K562 (cell line): ENCODE results near the gene RFNG. TPM values are rescaled to one million over a fixed set of nuclear protein-coding genes. Genes with fewer than 3 reads are reported as not detected.

Experiments used
- ARHGAP35 ChIP-seq: fragments of 450-650 bp; IDR thresholded peaks from 2 replicates; pipeline ENCODE4 v1.6.1; 2018; ENCODE audit not compliant: partially characterized antibody
- BCL6 ChIP-seq: fragments of 250-450 bp; sonication (Bioruptor Pico); IDR thresholded peaks from 2 replicates; pipeline ENCODE4 v1.4.0; 2020
- BMI1 ChIP-seq: fragments of 150-350 bp; IDR thresholded peaks from 2 replicates; pipeline ENCODE4 v1.6.1; 2014; ENCODE audit warnings: low read length
- CHCHD3 ChIP-seq: fragments of 250-450 bp; sonication (Bioruptor Pico); IDR thresholded peaks from 2 replicates; pipeline ENCODE4 v2.1.2; 2022; ENCODE audit warnings: mild to moderate bottlenecking
- FUS ChIP-seq: fragments of 200-400 bp; formaldehyde crosslinking; optimal IDR thresholded peaks from 2 replicates; pipeline ENCODE3; 2017; ENCODE audit warnings: low read depth, low read length
- GTF2E2 ChIP-seq: fragments of 200-800 bp; sonication (Bioruptor generic); IDR thresholded peaks from 2 replicates; pipeline ENCODE4 v1.6.1; 2016; ENCODE audit warnings: missing genetic modification characterization, missing compliant biosample characterization
- JUN ChIP-seq, 2 experiments: sonication (generic) in 1 of 2; formaldehyde crosslinking in 1 of 2; IDR thresholded peaks; 2 replicates each; pipeline versions ENCODE4 v1.6.1 to v1.8.0; 2012 to 2022; ENCODE audit warnings: borderline replicate concordance in 2 of 2, mild to moderate bottlenecking in 2 of 2, improper control_type of control experiment in 1 of 2, low read depth in 1 of 2, low read length in 1 of 2, missing genetic modification reagents in 1 of 2
- RB1 ChIP-seq: fragments of 450-650 bp; IDR thresholded peaks from 2 replicates; pipeline ENCODE4 v1.6.1; 2017; ENCODE audit warnings: low read depth, mild to moderate bottlenecking
- RBM22 ChIP-seq: fragments of 200-400 bp; formaldehyde crosslinking; IDR thresholded peaks from 2 replicates; pipeline ENCODE4 v1.6.1; 2018; ENCODE audit warnings: low read length, low read depth; ENCODE audit not compliant: poor library complexity, severe bottlenecking
- SIN3B ChIP-seq: fragments of 450-650 bp; IDR thresholded peaks from 2 replicates; pipeline ENCODE4 v1.6.1; 2017; ENCODE audit warnings: low read depth, mild to moderate bottlenecking, moderate library complexity
- SP1 ChIP-seq: sonication (generic); formaldehyde crosslinking; IDR thresholded peaks from 2 replicates; pipeline ENCODE4 v1.8.1; 2022; ENCODE audit warnings: mild to moderate bottlenecking, missing genetic modification reagents
- ZHX1 ChIP-seq: fragments of 150-350 bp; conservative IDR thresholded peaks from 2 replicates; pipeline ENCODE4 v1.6.1; 2014; ENCODE audit warnings: low read length
- ZNF644 ChIP-seq: fragments of 200-800 bp; sonication (Bioruptor generic); IDR thresholded peaks from 2 replicates; pipeline ENCODE4 v1.6.1; 2016; ENCODE audit warnings: low read depth, missing genetic modification characterization, missing compliant biosample characterization
- ZNF740 ChIP-seq, 3 experiments: fragments of 200-800 bp in 1 of 3; sonication (Bioruptor generic) in 1 of 3; sonication (generic) in 1 of 3; formaldehyde crosslinking in 1 of 3; IDR thresholded peaks; 2 replicates each; pipeline versions ENCODE4 v1.6.1 to v1.8.0; 2016 to 2022; ENCODE audit warnings: mild to moderate bottlenecking in 2 of 3, missing compliant biosample characterization in 2 of 3, missing genetic modification characterization in 2 of 3, missing genetic modification reagents in 1 of 3
- polyA plus RNA-seq, 8 experiments: library from polyadenylated mRNA; depleted of rRNA in 4 of 8; stranded (reverse) in 5 of 8; unstranded in 3 of 8; fragments of >200 nt; fragmentation: Nextera tagmentation in 2 of 8; fragmentation: Illumina TruSeq in 1 of 8; extraction: Ambion mirVana in 2 of 8; extraction: Trizol in 1 of 8; gene quantifications; 2 replicates each; pipeline versions ENCODE4 v1.2.1 to v1.2.3, GENCODE V29; 2011 to 2014; ENCODE audit warnings: inconsistent platforms in 1 of 8, missing spikeins in 1 of 8
- total RNA-seq, 7 experiments: library from RNA; depleted of rRNA in 6 of 7; stranded (reverse); fragments of >200 nt in 6 of 7; fragmentation: Illumina TruSeq in 2 of 7; extraction: Trizol in 2 of 7; gene quantifications; 2 replicates each; pipeline versions ENCODE4 v1.2.1 to v1.2.3, GENCODE V29; 2011 to 2021; ENCODE audit warnings: low replicate concordance in 1 of 7
- TF ChIP-seq, protein P1 (sequence below): sonication (generic); formaldehyde crosslinking; IDR thresholded peaks from 2 replicates; pipeline ENCODE4 v1.8.0; 2023; ENCODE audit warnings: mild to moderate bottlenecking, missing genetic modification reagents
- TF ChIP-seq, protein P2 (sequence below): sonication (generic); formaldehyde crosslinking; IDR thresholded peaks from 2 replicates; pipeline ENCODE4 v1.8.1; 2023; ENCODE audit warnings: mild to moderate bottlenecking, missing genetic modification reagents

Gene RFNG
- total and polyA plus RNA-seq, 9 of the 15 experiments (the other 6 are each of a cell fraction or from before 2014, with no cell fraction given) = 0.32 to 32.8 (median 9.5) TPM

DNA sequence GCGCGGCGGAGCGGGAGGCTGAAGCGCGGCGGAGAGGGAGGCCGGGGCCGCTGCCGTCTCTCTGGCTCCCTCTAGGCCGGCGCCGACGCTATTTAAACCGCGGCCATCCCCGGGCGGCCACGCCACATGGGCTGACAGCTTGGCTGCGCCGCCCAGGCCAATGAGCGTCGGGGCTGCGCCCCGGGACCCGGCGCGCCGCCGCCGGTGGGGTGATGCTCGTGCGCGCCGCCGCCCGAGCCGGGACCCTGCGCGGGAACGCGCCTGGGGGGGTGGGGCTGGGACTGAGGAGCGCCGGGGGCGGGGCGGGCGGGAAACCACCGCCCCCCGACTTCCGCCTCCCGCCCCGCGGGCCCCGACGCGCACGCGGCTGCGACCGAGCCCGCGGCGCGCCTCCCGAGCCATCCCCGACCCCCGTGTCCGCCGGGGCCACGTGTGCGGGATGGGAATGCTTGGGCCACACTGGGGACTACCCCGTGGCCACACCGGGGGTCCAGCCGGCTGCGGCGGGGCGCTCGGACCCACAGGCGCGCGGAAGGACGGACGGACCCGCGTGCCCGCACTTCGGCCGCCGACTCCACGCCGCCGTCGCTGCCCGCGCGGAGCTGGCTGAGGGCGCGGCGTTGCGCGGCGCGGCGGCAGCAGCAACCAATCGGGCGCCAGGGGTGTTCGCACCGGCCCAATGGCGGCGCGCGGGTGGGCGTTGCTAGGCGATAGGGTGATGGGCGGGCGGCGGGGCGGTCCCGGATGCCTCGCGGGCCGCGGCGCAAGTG, 46.7 kb upstream of the RFNG start, which contains the start of gene FASN (continued):
- TF ChIP-seq SIN3B (peak; percentile 87), ZNF740 (CRISPR knock-in tag; IDR thresholded peaks at IDR 0.05) (peak; percentile 71; the same call in 1 of the 2 replicates), ZNF740 (tag; IDR thresholded peaks at IDR 0.05) (peak in 1 of 2 experiments; percentile 77; a peak in 2 of 4 replicates), RBM22 (peak; percentile 85), SP1 (CRISPR knock-in tag) (peak; percentile 49), FUS (peak; percentile 71), GTF2E2 (tag) (peak; percentile 74; the same call in 1 of the 2 replicates), JUN (IDR thresholded peaks at IDR 0.05; ENCODE audit: borderline replicate concordance, low read depth, low read length) (peak; percentile 24; the same call in 1 of the 2 replicates), JUN (CRISPR knock-in tag; IDR thresholded peaks at IDR 0.05; ENCODE audit: borderline replicate concordance) (no peak), ARHGAP35 (no peak), CHCHD3 (CRISPR knock-in tag) (peak; percentile 69; the same call in 1 of the 2 replicates), ZHX1 (no peak), BMI1 (peak; percentile 49; the same call in 1 of the 2 replicates), BCL6 (CRISPR knock-in tag) (no peak), ZNF644 (tag) (peak; percentile 96; the same call in 1 of the 2 replicates), RB1 (peak; percentile 81)
- TF ChIP-seq, protein P1, sequence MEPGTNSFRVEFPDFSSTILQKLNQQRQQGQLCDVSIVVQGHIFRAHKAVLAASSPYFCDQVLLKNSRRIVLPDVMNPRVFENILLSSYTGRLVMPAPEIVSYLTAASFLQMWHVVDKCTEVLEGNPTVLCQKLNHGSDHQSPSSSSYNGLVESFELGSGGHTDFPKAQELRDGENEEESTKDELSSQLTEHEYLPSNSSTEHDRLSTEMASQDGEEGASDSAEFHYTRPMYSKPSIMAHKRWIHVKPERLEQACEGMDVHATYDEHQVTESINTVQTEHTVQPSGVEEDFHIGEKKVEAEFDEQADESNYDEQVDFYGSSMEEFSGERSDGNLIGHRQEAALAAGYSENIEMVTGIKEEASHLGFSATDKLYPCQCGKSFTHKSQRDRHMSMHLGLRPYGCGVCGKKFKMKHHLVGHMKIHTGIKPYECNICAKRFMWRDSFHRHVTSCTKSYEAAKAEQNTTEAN (CRISPR knock-in tag) = no peak
- TF ChIP-seq, protein P2, sequence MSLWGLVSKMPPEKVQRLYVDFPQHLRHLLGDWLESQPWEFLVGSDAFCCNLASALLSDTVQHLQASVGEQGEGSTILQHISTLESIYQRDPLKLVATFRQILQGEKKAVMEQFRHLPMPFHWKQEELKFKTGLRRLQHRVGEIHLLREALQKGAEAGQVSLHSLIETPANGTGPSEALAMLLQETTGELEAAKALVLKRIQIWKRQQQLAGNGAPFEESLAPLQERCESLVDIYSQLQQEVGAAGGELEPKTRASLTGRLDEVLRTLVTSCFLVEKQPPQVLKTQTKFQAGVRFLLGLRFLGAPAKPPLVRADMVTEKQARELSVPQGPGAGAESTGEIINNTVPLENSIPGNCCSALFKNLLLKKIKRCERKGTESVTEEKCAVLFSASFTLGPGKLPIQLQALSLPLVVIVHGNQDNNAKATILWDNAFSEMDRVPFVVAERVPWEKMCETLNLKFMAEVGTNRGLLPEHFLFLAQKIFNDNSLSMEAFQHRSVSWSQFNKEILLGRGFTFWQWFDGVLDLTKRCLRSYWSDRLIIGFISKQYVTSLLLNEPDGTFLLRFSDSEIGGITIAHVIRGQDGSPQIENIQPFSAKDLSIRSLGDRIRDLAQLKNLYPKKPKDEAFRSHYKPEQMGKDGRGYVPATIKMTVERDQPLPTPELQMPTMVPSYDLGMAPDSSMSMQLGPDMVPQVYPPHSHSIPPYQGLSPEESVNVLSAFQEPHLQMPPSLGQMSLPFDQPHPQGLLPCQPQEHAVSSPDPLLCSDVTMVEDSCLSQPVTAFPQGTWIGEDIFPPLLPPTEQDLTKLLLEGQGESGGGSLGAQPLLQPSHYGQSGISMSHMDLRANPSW (CRISPR knock-in tag) = no peak
